GM19240 (cell line): ENCODE results near the gene SAP30BP.

Source experiments
- DNase-seq: peaks from one replicate; pipeline ENCODE4 v3.0.0; 2011; ENCODE audit warnings: low spot score; ENCODE audit not compliant: insufficient read length

SAP30BP gene

GRCh38 chr17:75684924-75685323 is 17.8 kb downstream of the SAP30BP start:
- no peak for DNase-seq

- DNase-seq, result no peak
Observed at GRCh38 chr17:75685499-75685898, 18.4 kb downstream of the SAP30BP start.

DNA sequence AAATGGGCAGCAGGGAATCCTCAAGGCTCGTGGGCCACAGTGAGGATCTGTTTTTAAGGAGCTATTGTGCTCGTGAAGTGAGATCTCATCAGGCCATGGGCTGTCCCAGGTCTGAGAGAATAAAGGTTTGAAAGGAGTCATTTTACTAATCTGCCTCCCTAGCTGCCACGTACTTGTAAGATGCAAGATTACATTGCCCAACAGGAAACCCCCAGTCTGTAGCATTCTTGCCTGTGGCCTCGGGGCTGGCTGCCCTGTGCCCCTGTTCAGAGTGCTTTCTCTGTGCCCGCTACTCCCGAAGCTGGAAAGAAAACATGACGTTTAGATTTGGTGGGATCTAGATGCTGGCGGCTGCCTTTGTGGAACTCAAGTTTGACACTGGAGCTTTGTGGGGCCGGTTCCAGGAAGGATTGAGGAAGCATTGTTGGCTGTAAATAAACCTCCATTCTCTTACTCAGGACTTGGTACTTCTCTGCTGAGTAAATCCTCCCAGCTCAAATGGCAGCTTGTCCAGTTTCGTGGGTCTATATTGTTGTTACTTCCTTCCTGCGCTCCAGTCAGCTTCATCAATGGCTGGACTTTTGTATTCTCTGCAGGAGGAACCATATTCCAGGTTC is 21.2 kb downstream of the SAP30BP start:
- no peak for DNase-seq

DNA sequence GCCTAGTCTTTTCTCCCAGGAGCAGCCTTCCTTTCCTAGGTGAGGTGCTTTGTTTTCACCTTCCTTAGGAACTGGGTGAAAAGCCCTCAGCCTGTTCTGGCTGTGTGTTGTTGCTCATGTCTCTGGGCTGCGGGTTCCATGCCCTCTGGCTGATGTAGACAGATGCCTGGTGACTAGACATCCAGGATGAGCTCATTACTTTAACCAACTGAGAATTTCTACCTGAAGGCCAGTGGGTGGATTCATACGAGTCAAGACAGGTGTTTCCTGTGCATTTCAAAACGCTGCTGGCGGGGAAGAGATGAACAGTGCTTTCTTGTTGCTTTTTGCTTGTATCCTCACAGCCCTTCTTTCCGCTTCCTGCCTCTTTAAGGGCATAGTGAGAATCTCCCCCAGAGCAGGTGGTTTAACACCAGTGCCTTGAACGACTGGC is 22.3 kb downstream of the SAP30BP start:
- DNase-seq, result peak; percentile 63

- DNase-seq, result no peak
Observed at GRCh38 chr17:75691371-75691791, 24.2 kb downstream of the SAP30BP start.

DNA sequence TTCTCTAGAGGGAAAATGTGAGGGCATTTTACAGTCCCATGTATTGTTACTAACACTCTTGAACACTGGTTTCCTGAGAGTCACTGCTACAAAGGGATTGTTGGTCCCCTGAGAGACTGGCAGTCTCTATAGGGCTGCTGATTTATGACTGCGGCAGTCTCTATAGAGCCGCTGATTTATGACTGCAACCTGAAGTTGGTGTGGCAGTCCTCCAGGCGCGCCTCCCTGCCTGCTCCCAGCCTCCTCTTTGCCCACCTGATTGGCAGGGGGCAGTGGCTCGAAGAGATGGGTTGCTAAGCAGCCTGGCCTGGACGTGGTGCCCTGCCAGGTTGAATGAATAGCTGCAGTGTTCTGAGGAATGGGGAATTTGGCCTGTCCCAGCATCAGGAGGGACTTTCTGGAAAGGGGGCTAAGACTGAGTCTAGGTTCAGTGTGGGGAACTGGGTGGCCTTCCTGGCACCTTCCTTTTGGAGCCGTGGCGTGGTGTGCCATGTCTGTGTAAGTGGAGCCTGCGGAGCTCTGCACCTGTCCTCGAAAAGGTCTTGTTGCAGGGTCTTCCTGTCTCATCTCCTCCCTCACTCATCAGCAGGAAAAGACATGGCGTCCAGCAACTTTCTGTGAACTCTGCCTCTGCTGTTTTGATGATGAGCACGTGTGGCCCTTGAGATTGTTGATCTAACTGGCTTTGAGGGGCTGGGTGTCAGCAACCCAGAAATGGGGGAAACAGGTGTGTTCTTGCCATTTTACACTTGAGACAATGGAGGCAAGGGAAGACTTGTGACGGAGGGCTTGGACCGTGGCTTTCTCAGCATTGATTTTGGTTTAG is 24.9 kb downstream of the SAP30BP start:
- DNase-seq, result no peak

DNA sequence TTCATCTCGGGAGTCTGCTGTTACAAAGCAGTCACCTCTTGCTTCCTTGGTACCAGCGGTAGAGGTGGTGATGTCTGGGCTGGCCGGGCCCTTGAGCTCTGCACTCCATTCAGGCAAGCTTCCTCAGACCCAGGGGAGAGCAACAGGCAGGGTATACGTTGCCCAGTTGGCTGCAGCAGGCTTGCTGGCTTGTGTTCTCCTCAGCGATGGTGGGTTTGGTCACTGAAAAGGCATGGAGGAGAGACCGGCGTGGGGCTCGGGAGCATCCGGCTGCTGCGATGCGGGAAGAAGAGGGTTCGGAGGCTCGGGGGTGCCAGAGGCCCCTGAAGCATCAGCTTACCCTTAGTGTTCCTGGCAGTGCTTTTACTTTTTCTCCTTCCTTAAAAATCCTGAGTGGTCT is 25.8 kb downstream of the SAP30BP start:
- no peak for DNase-seq

DNA sequence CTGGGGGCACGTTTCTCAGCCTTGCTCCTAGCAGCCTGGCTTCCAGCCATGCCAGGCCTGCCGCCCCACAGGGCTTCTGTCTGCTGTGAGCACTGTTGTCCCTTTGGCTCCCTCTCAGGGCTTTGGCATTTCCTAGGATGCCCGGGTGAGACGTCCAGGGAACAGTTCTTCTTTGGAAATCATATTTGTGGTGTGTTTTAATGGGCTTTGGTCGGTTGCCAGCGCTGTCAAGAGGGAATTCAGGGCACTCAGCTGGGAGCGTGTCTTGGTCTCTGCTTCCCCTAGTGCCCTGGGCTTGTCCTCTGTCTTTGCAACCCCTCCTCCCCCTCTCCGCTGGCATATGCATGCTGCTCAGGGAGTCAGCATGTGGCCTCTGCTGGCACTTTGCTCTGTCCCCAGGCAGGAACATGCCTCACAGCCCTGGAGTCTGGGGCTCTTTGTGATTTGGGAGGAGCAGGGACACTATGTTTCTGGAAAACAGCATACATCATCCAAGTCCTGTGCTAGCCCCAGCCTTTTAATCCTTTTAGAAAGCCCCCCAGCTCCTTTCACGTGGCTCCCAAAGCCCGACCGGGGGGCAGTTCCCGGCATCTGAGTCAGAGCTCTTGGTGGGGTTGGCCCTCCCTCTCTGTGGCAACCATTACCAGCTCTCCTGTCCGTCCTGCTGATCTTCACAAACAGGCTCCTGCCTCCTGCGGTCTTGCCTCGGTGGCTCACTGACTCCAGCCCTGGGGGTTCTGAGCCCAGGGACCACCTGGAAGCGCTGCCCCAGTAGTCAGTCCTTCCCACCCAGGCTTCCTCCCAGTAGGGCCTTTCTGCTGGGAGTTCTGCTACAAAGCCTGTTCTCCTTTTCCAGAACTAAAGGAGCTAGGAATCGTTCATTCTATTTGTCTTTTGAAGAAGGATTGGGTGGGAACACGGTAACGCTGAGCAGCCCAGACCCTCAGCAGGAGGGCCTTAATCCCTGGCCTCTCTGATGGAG is 26.7 kb downstream of the SAP30BP start:
- no peak for DNase-seq

GRCh38 chr17:75694536-75694935 is 27.4 kb downstream of the SAP30BP start:
- DNase-seq, result no peak

- no peak for DNase-seq
Observed at GRCh38 chr17:75695141-75695829, 28.1 kb downstream of the SAP30BP start.

DNA sequence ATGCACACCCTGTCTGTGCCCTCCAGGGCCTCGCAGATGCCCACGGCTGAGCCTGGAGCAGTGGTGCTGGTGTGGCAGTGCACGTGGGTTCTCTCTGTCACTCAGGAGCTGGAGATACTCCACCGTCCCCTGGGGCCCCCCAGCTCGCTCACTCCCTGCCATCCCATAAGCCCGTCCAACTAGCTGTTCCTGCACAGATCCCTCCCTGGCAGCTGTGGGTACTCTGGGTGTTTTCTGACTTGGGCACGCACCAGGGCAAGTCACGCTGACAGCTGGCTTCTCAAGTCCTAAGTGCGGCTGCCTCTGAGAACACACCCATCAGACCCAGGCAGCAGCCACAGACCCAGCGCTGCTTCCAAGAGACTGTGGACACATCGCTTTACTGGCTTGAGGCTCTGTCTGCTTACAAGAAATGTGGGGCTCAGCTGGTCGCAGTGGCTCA is 28.7 kb downstream of the SAP30BP start:
- no peak for DNase-seq

GRCh38 chr17:75697651-75698291 is 30.6 kb downstream of the SAP30BP start:
- no peak for DNase-seq

GRCh38 chr17:75698659-75699058 is 31.5 kb downstream of the SAP30BP start:
- no peak for DNase-seq

- no peak for DNase-seq
Observed at GRCh38 chr17:75701288-75701687, 34.1 kb downstream of the SAP30BP start.

DNA sequence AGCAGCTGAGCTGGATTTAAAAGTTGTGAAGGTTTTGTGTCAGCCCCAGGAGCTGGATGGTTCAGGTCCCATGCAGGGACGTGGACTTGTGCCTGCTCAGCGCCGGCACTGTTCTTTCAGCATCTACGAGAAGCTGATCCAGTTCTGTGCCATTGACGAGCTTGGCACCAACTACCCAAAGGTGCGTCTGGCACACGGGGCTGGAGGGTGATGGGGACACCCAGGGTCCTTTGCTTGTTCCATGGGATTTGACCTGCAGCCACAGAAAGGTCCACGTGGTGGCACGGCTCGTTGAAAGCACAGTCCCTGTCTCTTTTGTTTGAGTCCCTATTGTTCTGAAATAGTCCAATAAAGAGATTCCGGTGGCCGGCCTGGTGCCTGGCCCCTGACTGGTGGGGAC is 36.1 kb downstream of the SAP30BP start:
- no peak for DNase-seq

DNA sequence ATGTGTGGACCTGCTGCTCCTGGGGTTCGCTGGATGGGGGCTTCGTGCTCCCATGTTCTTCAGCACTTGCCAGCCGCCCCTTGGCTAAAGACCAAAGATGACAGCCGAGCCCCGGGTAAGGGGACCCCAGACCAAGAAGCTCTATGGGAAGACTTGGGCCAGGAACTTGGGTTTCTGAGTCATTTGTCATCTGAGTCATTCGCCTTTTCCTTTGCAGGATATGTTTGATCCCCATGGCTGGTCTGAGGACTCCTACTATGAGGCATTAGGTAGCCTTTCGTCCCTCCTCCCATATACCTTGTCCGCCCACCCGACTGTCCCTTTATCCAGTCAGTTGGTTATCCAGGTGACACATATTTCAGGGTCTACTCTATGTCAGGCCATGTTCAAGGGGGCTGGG is 36.5 kb downstream of the SAP30BP start:
- DNase-seq, result no peak

DNA sequence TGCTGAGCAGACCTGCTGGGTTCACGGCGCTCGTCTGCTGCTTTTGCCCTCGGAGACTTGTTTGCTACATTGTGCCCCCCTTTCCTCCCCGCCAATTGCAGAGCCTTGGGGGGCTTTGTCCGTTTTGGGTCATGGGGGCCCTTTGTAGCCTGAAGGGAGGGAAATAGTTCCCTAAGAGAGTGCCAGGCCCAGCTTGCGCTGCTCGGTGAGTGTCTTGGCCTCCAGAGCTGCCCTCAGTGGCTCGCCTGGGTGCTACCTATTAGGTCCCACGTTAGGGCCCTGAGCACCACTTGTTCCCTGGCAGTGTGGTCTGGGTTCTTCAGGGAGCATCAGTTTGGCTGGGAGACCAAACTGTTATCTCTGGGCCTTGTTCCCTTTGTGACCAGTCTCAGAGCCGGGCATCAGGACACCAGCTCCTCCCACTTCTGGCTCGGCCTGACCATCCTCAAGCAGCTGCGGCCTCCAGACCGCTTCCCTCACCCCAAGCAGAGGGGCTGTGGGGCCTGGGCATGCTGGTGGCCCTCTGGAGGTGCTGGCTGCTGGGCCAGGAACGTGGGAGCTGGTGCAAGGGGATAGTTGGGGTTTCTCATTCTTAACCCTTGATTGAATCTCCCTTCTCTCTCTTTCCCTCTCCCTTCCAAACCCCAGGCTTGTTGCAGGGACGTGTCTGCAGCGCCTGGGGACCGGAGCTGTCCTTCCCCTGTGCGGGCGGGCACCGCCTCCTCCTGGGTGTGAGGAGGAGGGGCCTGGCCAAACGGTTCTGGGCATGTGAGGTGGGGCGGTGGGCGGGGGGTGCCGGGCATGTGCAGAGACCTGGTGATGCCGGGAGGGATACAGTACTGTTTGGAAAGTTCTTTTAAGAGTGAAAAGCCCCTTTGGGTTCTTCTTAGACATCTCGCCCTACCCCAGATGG is 38.1 kb downstream of the SAP30BP start:
- DNase-seq, result no peak

DNA sequence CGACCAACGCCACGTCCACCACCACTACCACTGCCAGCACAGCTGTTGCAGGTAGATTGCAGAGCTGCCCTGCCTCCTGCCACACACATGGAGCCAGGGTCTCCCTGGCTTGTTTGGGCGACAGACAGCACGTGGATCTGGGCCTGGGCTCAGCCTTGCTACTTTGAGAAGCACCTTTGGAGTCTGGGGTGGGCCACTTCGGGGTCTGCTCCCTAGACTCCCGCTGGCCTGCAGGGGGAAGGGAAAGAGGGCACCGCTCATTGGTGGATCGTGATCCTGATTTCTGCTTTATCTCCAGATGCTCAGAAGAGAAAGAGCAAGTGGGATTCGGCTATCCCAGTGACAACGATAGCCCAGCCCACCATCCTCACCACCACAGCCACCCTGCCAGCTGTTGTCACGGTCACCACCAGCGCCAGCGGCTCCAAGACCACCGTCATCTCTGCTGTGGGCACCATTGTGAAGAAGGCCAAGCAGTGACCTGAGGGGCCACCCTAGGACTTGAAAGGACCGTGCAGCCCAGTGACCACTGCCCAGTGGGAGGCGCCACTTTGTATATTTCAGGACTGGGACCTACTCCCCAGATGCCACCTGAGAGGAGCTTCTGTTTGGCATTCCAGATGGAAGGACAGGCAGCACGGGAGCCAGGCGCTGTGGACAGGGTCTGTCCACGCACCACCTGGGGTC is 39.0 kb downstream of the SAP30BP start:
- no peak for DNase-seq

DNA sequence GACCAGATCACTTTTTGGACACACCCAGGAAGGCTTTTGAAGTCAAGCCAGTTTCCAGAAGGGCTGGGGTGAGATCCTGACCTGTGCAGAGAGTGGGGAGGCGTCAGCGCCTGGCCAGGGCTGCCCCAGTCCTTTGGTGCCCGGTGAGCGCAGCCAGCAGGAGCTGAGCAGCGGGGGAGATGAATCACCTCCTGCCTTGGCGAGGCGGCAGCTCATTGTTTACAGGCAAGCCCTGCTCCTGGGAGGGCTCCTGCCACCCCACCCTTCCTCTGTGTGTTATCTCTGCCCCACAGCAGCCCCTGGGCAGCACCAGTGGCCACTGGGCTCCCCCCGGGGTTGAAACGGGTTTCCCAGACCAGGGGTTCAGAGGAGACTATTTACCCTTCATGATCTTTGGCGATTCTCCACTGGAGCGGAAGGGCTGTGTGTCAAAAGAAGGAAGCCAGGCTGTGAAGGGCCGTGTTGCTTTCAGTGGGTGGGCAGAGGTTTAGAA is 40.0 kb downstream of the SAP30BP start:
- no peak for DNase-seq
